ENCODE results near the gene TRIO. TPM values are rescaled to one million over a fixed set of nuclear protein-coding genes. Genes with fewer than 3 reads are reported as not detected.

Gene TRIO
- total and polyA plus RNA-seq, 2 experiments from 2014 or later, result 18.5 to 78.2 TPM

GRCh38 chr5:14256756-14257393, 113.7 kb downstream of the TRIO start:
- no peaks in the 10 kb centered on the region for H3K9me2 ChIP-seq (replicated peaks; ENCODE audit: insufficient read depth)
- no peak overlapping the region for H3K4me3 ChIP-seq
- no peaks in the 10 kb centered on the region for H3K36me3 ChIP-seq (replicated peaks; ENCODE audit: insufficient read depth, low read depth)
- TF ChIP-seq CTCF (IDR thresholded peaks at IDR 0.05; ENCODE audit: poor library complexity) (no peak), EZH2 (IDR thresholded peaks at IDR 0.05; ENCODE audit: borderline replicate concordance) (no peak), EZH2phosphoT487 (IDR thresholded peaks at IDR 0.05; ENCODE audit: low read depth, severe bottlenecking, unreplicated experiment) (no peak)
- no peak for DNase-seq (ENCODE audit: low spot score)
- H2AFZ ChIP-seq, result no peak overlapping the region
- H3K9me3 ChIP-seq (ENCODE audit: low read depth), result peaks cover 5% of the 10 kb centered on the region
- H3K4me1 ChIP-seq (ENCODE audit: insufficient read depth), result peaks cover 5% of the 10 kb centered on the region
- peaks cover 55% of the 10 kb centered on the region for H4K20me1 ChIP-seq (ENCODE audit: insufficient read depth, poor library complexity, severe bottlenecking)
- H3K79me2 ChIP-seq, result peaks cover 100% of the 10 kb centered on the region
- H3K4me2 ChIP-seq, result no peak overlapping the region
- no peaks in the 10 kb centered on the region for H3K27me3 ChIP-seq
- WGBS (ENCODE audit: low lambda C conversion rate, missing lambda C conversion rate), result 81% methylated on average over 11 of the region's 11 CpGs
- H3K27ac ChIP-seq, result no peak overlapping the region

- H3K4me2 ChIP-seq, result no peak overlapping the region
- no peaks in the 10 kb centered on the region for H3K36me3 ChIP-seq (replicated peaks; ENCODE audit: insufficient read depth, low read depth)
- TF ChIP-seq EZH2phosphoT487 (IDR thresholded peaks at IDR 0.05; ENCODE audit: low read depth, severe bottlenecking, unreplicated experiment), result no peak
- TF ChIP-seq CTCF (IDR thresholded peaks at IDR 0.05; ENCODE audit: poor library complexity), result no peak
- no peak for TF ChIP-seq EZH2 (IDR thresholded peaks at IDR 0.05; ENCODE audit: borderline replicate concordance)
- no peak for DNase-seq (ENCODE audit: low spot score)
- 73% methylated on average over 7 of the region's 7 CpGs for WGBS (ENCODE audit: low lambda C conversion rate, missing lambda C conversion rate)
- H3K79me2 ChIP-seq, result peaks cover 100% of the 10 kb centered on the region
- H3K4me3 ChIP-seq, result no peak overlapping the region
- no peaks in the 10 kb centered on the region for H3K27me3 ChIP-seq
- H2AFZ ChIP-seq, result no peak overlapping the region
- H3K27ac ChIP-seq, result no peak overlapping the region
- peaks cover 47% of the 10 kb centered on the region for H4K20me1 ChIP-seq (ENCODE audit: insufficient read depth, poor library complexity, severe bottlenecking)
- peaks cover 5% of the 10 kb centered on the region for H3K4me1 ChIP-seq (ENCODE audit: insufficient read depth)
- no peaks in the 10 kb centered on the region for H3K9me2 ChIP-seq (replicated peaks; ENCODE audit: insufficient read depth)
- H3K9me3 ChIP-seq (ENCODE audit: low read depth), result peaks cover 5% of the 10 kb centered on the region
Observed at GRCh38 chr5:14257995-14258403, 114.9 kb downstream of the TRIO start.

- Histone ChIP-seq H2AFZ (no peak overlapping the region), H3K9me3 (ENCODE audit: low read depth) (peaks cover 5% of the 10 kb centered on the region), H3K9me2 (replicated peaks; ENCODE audit: insufficient read depth) (no peaks in the 10 kb centered on the region), H3K79me2 (peaks cover 100% of the 10 kb centered on the region), H3K4me2 (peak overlapping the region; percentile 46), H3K27me3 (no peaks in the 10 kb centered on the region), H4K20me1 (ENCODE audit: insufficient read depth, poor library complexity, severe bottlenecking) (peaks cover 47% of the 10 kb centered on the region), H3K36me3 (replicated peaks; ENCODE audit: insufficient read depth, low read depth) (no peaks in the 10 kb centered on the region), H3K27ac (no peak overlapping the region), H3K4me1 (ENCODE audit: insufficient read depth) (peaks cover 5% of the 10 kb centered on the region), H3K4me3 (no peak overlapping the region)
- TF ChIP-seq EZH2 (IDR thresholded peaks at IDR 0.05; ENCODE audit: borderline replicate concordance), result no peak
- WGBS (ENCODE audit: low lambda C conversion rate, missing lambda C conversion rate), result 68% methylated on average over 11 of the region's 11 CpGs
- no peak for DNase-seq (ENCODE audit: low spot score)
Observed at GRCh38 chr5:14258840-14259239, 115.7 kb downstream of the TRIO start.

GRCh38 chr5:14260637-14261036, 117.5 kb downstream of the TRIO start:
- DNase-seq (ENCODE audit: low spot score), result no peak
- Histone ChIP-seq H3K4me2 (no peak overlapping the region), H3K27me3 (no peaks in the 10 kb centered on the region), H3K79me2 (peaks cover 93% of the 10 kb centered on the region), H3K4me3 (no peak overlapping the region), H3K4me1 (ENCODE audit: insufficient read depth) (peaks cover 9% of the 10 kb centered on the region), H3K9me3 (ENCODE audit: low read depth) (peaks cover 1% of the 10 kb centered on the region), H3K9me2 (replicated peaks; ENCODE audit: insufficient read depth) (no peaks in the 10 kb centered on the region), H4K20me1 (ENCODE audit: insufficient read depth, poor library complexity, severe bottlenecking) (peaks cover 50% of the 10 kb centered on the region), H3K36me3 (replicated peaks; ENCODE audit: insufficient read depth, low read depth) (no peaks in the 10 kb centered on the region), H2AFZ (no peak overlapping the region), H3K27ac (peak overlapping the region; percentile 35)
- TF ChIP-seq EZH2phosphoT487 (IDR thresholded peaks at IDR 0.05; ENCODE audit: low read depth, severe bottlenecking, unreplicated experiment), result no peak
- no peak for TF ChIP-seq EZH2 (IDR thresholded peaks at IDR 0.05; ENCODE audit: borderline replicate concordance)
- TF ChIP-seq CTCF (IDR thresholded peaks at IDR 0.05; ENCODE audit: poor library complexity), result no peak
- 32% methylated on average over 2 of the region's 2 CpGs for WGBS (ENCODE audit: low lambda C conversion rate, missing lambda C conversion rate)
